SK-N-SH treated with all-trans-retinoic acid at 6 μM for 48 hours (cell line): ENCODE measurements around the gene ZPR1.

Source experiments
- ATAC-seq: fragments of 200-7000 bp; cut with Tn5 transposase; 3 replicates; pipeline ENCODE4 v1.9.1; 2020; ENCODE audit warnings: mild to moderate bottlenecking, moderate library complexity
- ARNTL ChIP-seq: fragments of 450-650 bp; formaldehyde crosslinking; IDR thresholded peaks from 2 replicates; pipeline ENCODE4 v1.5.0; 2020; ENCODE audit warnings: low read depth, mild to moderate bottlenecking, moderate library complexity, borderline replicate concordance
- BACH2 ChIP-seq: fragments of 250-450 bp; sonication (Bioruptor Pico); IDR thresholded peaks from 2 replicates; pipeline ENCODE4 v1.9.0; 2021; ENCODE audit warnings: mild to moderate bottlenecking, borderline replicate concordance
- CSDC2 ChIP-seq: fragments of 250-450 bp; sonication (Bioruptor Pico); IDR thresholded peaks from 2 replicates; pipeline ENCODE4 v1.5.0; 2020; ENCODE audit warnings: mild to moderate bottlenecking, moderate library complexity
- ESRRG ChIP-seq: fragments of 250-450 bp; sonication (Bioruptor Pico); IDR thresholded peaks from 2 replicates; pipeline ENCODE4 v1.6.1; 2021; ENCODE audit warnings: mild to moderate bottlenecking
- ISL1 ChIP-seq: fragments of 250-450 bp; sonication (Bioruptor Pico); IDR thresholded peaks from 2 replicates; pipeline ENCODE4 v2.1.2; 2022; ENCODE audit warnings: mild to moderate bottlenecking, moderate library complexity
- POU6F1 ChIP-seq: fragments of 250-450 bp; sonication (Bioruptor Pico); IDR thresholded peaks from 2 replicates; pipeline ENCODE4 v1.8.0; 2021; ENCODE audit warnings: low read depth, mild to moderate bottlenecking, moderate library complexity, borderline replicate concordance
- PPARA ChIP-seq: fragments of 250-450 bp; sonication (Bioruptor Pico); IDR thresholded peaks from 2 replicates; pipeline ENCODE4 v1.5.0; 2020; ENCODE audit warnings: mild to moderate bottlenecking, borderline replicate concordance
- RARB ChIP-seq: fragments of 250-450 bp; sonication (Bioruptor Pico); IDR thresholded peaks from 2 replicates; pipeline ENCODE4 v1.8.0; 2021; ENCODE audit warnings: mild to moderate bottlenecking, moderate library complexity
- SNAI2 ChIP-seq: fragments of 250-450 bp; sonication (Bioruptor Pico); IDR thresholded peaks from 2 replicates; pipeline ENCODE4 v1.5.0; 2020; ENCODE audit warnings: mild to moderate bottlenecking, moderate library complexity
- TCF4 ChIP-seq: fragments of 250-450 bp; sonication (Bioruptor Pico); IDR thresholded peaks from 2 replicates; pipeline ENCODE4 v1.8.0; 2021; ENCODE audit warnings: mild to moderate bottlenecking, moderate library complexity, borderline replicate concordance
- TOX ChIP-seq: fragments of 250-450 bp; sonication (Bioruptor Pico); IDR thresholded peaks from 2 replicates; pipeline ENCODE4 v1.8.0; 2021; ENCODE audit warnings: mild to moderate bottlenecking, moderate library complexity, borderline replicate concordance
- TSHZ2 ChIP-seq: fragments of 250-450 bp; sonication (Bioruptor Pico); IDR thresholded peaks from 2 replicates; pipeline ENCODE4 v1.5.0; 2020; ENCODE audit warnings: mild to moderate bottlenecking, moderate library complexity
- ZC3H10 ChIP-seq: fragments of 250-450 bp; sonication (Bioruptor Pico); IDR thresholded peaks from 2 replicates; pipeline ENCODE4 v1.5.1; 2021; ENCODE audit warnings: mild to moderate bottlenecking, moderate library complexity
- ZFP3 ChIP-seq: fragments of 250-450 bp; sonication (Bioruptor Pico); IDR thresholded peaks from 2 replicates; pipeline ENCODE4 v1.5.0; 2020; ENCODE audit warnings: mild to moderate bottlenecking, moderate library complexity
- ZFP30 ChIP-seq: fragments of 450-650 bp; formaldehyde crosslinking; IDR thresholded peaks from 2 replicates; pipeline ENCODE4 v1.5.0; 2022; ENCODE audit warnings: mild to moderate bottlenecking, moderate library complexity
- ZNF565 ChIP-seq: fragments of 450-650 bp; formaldehyde crosslinking; conservative IDR thresholded peaks from 2 replicates; pipeline ENCODE4 v1.5.0; 2020; ENCODE audit warnings: low read depth, mild to moderate bottlenecking, moderate library complexity
- ZNF70 ChIP-seq: fragments of 450-650 bp; formaldehyde crosslinking; IDR thresholded peaks from 2 replicates; pipeline ENCODE4 v1.5.0; 2020; ENCODE audit warnings: mild to moderate bottlenecking, moderate library complexity
- ZNF8 ChIP-seq: fragments of 450-650 bp; formaldehyde crosslinking; IDR thresholded peaks from 2 replicates; pipeline ENCODE4 v1.5.0; 2020; ENCODE audit warnings: mild to moderate bottlenecking, moderate library complexity
- TF ChIP-seq, protein P1 (sequence below): fragments of 250-450 bp; sonication (Bioruptor Pico); IDR thresholded peaks from 2 replicates; pipeline ENCODE4 v1.8.0; 2020; ENCODE audit warnings: mild to moderate bottlenecking, moderate library complexity, borderline replicate concordance
- TF ChIP-seq, protein P2 (sequence below): fragments of 250-450 bp; sonication (Bioruptor Pico); IDR thresholded peaks from 2 replicates; pipeline ENCODE4 v1.5.1; 2021; ENCODE audit warnings: mild to moderate bottlenecking, moderate library complexity
- TF ChIP-seq, protein P3 (sequence below): fragments of 250-450 bp; sonication (Bioruptor Pico); IDR thresholded peaks from 2 replicates; pipeline ENCODE4 v1.5.1; 2020; ENCODE audit warnings: low read depth, mild to moderate bottlenecking, moderate library complexity

The ZPR1 gene

DNA sequence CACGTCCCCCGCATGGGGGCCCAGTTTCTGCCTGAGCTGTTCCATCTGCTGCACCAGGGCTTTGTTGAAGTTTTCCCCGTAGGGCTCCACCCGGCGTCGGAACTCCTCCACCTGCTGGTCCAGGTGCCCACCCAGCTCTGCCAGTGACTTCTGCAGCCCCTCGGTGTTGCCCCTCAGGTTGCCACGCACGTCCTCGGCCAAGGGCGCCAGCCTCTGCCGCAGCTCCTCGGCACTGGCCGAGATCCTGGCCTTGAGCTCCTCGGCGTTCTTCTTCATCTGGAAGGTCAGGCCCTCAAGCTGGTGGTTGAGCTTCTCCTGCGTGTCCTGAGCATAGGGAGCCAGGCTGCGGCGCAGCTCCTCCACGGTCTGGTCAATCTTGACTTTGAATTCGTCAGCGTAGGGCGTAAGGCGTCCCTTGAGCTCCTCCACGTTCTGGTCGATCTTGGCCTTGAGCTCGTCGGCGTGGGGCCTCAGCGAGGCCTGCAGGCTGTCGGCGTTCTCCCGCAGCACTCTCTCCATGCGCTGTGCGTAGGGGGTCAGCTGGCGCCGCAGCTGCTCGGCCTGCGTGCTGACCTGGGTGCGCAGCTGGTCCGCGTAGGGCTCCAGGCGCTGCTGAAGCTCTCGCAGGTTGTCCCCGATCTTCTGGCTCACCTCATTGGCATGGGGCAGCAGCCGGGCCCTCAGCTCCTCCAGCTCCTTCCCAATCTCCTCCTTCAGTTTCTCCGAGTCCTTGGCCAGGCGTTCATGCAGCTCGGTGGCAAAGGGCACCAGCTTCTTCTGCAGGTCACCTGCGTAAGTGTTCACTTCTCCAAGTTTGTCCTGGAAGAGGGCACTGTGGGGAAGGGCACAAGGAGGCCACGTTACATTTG, 33.5 kb upstream of the ZPR1 start:
- ATAC-seq, result no peak; the same call in 2 of the 3 replicates
- TF ChIP-seq BACH2 (CRISPR knock-in tag) (no peak), ZC3H10 (CRISPR knock-in tag) (no peak), ISL1 (no peak), RARB (CRISPR knock-in tag) (no peak), POU6F1 (CRISPR knock-in tag) (no peak), TOX (CRISPR knock-in tag) (no peak), ZNF565 (CRISPR knock-in tag) (no peak), TSHZ2 (no peak), ESRRG (no peak), ZFP3 (no peak), ZNF8 (CRISPR knock-in tag) (no peak), ARNTL (no peak), TCF4 (CRISPR knock-in tag) (no peak), PPARA (CRISPR knock-in tag) (no peak), SNAI2 (CRISPR knock-in tag) (no peak), ZNF70 (CRISPR knock-in tag) (no peak)
- TF ChIP-seq, protein P1, sequence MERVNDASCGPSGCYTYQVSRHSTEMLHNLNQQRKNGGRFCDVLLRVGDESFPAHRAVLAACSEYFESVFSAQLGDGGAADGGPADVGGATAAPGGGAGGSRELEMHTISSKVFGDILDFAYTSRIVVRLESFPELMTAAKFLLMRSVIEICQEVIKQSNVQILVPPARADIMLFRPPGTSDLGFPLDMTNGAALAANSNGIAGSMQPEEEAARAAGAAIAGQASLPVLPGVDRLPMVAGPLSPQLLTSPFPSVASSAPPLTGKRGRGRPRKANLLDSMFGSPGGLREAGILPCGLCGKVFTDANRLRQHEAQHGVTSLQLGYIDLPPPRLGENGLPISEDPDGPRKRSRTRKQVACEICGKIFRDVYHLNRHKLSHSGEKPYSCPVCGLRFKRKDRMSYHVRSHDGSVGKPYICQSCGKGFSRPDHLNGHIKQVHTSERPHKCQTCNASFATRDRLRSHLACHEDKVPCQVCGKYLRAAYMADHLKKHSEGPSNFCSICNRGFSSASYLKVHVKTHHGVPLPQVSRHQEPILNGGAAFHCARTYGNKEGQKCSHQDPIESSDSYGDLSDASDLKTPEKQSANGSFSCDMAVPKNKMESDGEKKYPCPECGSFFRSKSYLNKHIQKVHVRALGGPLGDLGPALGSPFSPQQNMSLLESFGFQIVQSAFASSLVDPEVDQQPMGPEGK, result no peak
- TF ChIP-seq, protein P2, sequence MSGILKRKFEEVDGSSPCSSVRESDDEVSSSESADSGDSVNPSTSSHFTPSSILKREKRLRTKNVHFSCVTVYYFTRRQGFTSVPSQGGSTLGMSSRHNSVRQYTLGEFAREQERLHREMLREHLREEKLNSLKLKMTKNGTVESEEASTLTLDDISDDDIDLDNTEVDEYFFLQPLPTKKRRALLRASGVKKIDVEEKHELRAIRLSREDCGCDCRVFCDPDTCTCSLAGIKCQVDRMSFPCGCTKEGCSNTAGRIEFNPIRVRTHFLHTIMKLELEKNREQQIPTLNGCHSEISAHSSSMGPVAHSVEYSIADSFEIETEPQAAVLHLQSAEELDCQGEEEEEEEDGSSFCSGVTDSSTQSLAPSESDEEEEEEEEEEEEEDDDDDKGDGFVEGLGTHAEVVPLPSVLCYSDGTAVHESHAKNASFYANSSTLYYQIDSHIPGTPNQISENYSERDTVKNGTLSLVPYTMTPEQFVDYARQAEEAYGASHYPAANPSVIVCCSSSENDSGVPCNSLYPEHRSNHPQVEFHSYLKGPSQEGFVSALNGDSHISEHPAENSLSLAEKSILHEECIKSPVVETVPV, result no peak
- TF ChIP-seq, protein P3, sequence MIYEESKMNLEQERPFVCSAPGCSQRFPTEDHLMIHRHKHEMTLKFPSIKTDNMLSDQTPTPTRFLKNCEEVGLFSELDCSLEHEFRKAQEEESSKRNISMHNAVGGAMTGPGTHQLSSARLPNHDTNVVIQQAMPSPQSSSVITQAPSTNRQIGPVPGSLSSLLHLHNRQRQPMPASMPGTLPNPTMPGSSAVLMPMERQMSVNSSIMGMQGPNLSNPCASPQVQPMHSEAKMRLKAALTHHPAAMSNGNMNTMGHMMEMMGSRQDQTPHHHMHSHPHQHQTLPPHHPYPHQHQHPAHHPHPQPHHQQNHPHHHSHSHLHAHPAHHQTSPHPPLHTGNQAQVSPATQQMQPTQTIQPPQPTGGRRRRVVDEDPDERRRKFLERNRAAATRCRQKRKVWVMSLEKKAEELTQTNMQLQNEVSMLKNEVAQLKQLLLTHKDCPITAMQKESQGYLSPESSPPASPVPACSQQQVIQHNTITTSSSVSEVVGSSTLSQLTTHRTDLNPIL (CRISPR knock-in tag), result no peak

DNA sequence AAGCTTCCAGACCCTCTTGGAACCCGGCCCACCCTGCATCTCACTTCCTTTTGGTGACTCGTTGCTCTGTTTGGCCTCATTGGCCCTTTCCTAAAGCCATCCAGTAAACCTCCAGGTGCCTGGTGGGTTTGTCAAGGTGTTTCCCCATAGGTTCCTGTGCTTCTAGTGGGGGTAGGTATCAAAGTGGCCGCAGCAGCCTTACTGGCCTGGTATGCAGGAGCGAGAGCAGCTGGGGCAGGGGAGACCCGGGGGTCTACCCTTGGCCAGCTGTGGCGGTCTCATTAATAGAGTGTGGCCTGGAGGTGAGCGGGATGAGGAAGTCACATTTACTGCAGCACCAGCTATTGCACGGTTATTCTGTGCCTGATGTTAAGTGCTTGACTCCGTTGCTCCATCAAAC, 31.2 kb upstream of the ZPR1 start:
- ATAC-seq, result no peak
- no peak for TF ChIP-seq CSDC2
- no peak for TF ChIP-seq ZFP3
- TF ChIP-seq, all 23 proteins: peak for 0

DNA sequence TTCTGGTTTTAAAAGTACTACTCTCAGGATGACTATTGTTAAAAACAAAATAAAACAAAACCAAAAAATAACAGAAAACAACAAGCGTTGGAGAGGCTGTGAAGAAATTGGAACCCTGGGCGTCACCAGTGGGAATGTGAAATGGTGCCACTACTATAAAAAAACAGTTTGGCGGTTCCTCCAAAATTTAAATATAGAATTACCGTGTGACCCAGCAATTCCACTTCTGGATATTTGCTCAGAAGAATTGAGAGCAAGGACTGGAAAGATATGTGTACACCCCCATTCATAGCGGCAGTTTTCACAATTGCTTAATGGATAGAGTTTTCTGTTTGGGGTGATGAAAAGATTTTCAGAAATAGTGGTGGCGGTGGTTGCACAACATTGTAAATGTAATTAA, 26.7 kb upstream of the ZPR1 start:
- TF ChIP-seq TCF4 (CRISPR knock-in tag) (no peak), ZC3H10 (CRISPR knock-in tag) (no peak), ZFP3 (no peak), ZFP30 (CRISPR knock-in tag) (no peak), POU6F1 (CRISPR knock-in tag) (no peak), SNAI2 (CRISPR knock-in tag) (no peak), ARNTL (no peak), ZNF70 (CRISPR knock-in tag) (no peak), RARB (CRISPR knock-in tag) (no peak)
- TF ChIP-seq, protein P1, result no peak
- no peak for ATAC-seq
